GM10266 (cell line): ENCODE measurements around the gene TSHZ2.
"Not testable (repeated sequence)": the region's sequence is repeated elsewhere in the genome, so short reads cannot be mapped to it uniquely, and the experiment has no call there.

Experiments used
- DNase-seq: peaks from one replicate; pipeline ENCODE4 v3.0.0; 2012; ENCODE audit errors: extremely low spot score
- CTCF ChIP-seq: IDR thresholded peaks from 2 replicates; pipeline ENCODE4 v1.5.1; 2012; ENCODE audit warnings: mild to moderate bottlenecking, low read depth; ENCODE audit not compliant: control insufficient read depth, insufficient read depth; ENCODE audit errors: missing control alignments

Gene TSHZ2

GRCh38 chr20:53360852-53361251 lies 388.7 kb downstream of the TSHZ2 start:
- no peak for TF ChIP-seq CTCF
- DNase-seq, result no peak

GRCh38 chr20:53362736-53363135 lies 390.6 kb downstream of the TSHZ2 start:
- TF ChIP-seq CTCF, result no peak
- DNase-seq, result no peak

- TF ChIP-seq CTCF, result no peak
- no peak for DNase-seq
These were observed 392.5 kb downstream of the TSHZ2 start for GRCh38 chr20:53364646-53365045.

GRCh38 chr20:53365076-53365475 lies 392.9 kb downstream of the TSHZ2 start:
- no peak for TF ChIP-seq CTCF
- no peak for DNase-seq

- DNase-seq, result no peak
- TF ChIP-seq CTCF, result no peak
These were observed 393.4 kb downstream of the TSHZ2 start for GRCh38 chr20:53365539-53366075.

GRCh38 chr20:53366928-53367327 lies 394.8 kb downstream of the TSHZ2 start:
- DNase-seq, result not testable (repeated sequence)

GRCh38 chr20:53369871-53370270 lies 397.7 kb downstream of the TSHZ2 start:
- no peak for DNase-seq
- TF ChIP-seq CTCF, result no peak

GRCh38 chr20:53370345-53370961 lies 398.3 kb downstream of the TSHZ2 start:
- no peak for TF ChIP-seq CTCF
- no peak for DNase-seq
